ENCODE data around the gene LRRC75A.
A peak's percentile ranks its signal among the peaks of the same experiment; 100 is the strongest.

The LRRC75A gene

DNA sequence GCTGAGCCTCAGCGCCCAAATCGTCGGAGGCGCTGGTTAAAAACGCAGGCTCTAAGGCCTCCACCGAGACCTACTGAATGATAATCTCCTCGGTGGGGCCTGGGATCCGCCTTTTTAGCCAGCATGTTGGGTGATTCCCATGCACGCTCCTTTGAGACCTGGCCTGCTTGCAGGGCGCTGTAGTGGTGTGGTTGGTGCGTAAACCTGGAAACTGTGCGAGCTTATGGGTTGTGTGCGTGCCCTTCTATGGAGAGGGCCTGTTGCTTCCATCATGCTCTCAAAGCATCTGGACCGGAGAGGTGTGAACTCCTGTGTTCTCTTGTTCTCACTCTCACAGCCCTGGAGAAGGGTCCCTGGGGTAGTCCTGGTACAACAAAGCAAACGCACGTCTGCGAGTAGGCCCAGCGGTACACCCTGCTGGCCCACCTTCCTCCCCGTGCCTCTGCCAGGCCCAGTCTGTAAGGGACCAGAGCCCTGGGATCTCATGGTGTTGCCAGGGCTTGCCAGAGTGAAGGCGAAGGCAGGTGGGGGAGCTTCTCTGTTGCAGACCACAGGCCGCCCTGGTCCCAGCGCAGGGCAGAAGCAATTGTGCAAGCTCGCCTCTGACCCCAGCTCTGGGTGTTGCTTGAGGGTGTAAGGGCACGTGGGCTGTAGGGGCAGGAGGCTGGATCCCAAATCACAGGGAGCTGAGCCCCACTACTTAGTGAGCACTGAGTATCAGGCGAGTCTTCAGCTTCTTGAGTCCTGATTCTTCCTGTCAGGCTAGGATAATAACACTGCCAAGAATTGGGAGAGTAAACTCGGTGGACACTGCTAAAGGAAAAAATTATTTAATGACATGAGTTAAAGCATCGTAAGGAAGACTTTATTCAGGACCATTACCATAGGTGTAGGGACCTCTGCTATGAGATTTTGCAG lies 879 bp upstream of the LRRC75A start:
- peak; percentile 8 for DNase-seq

DNA sequence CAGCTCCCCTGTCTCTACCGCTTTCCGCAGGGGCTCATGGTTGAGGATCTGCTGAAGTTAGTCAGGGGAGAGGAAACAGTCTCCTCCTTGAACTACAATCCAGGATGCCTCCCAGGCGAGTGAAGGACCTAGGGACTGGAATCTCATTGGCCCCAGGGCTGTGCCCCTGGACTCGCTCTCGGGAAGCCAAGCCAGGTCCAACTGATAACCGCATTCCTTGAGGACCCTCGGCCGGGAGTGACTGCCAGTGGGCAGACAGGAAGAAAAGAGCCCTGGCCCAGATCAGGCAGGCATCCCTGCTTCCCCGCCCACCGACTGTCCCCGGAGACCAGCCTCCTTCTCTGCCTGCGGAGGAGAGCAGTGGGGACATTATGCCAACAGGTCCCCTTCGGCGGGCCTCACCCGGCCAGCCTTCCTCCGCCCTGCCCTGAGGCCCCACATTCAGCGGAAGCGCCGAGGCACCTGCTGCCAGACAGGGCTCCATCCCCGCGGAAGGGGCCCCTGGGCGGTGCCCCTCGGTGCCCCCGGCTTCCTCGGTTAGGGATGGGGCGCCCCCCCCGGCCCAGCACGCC lies 776 bp downstream of the LRRC75A start:
- DNase-seq, result no peak

DNA sequence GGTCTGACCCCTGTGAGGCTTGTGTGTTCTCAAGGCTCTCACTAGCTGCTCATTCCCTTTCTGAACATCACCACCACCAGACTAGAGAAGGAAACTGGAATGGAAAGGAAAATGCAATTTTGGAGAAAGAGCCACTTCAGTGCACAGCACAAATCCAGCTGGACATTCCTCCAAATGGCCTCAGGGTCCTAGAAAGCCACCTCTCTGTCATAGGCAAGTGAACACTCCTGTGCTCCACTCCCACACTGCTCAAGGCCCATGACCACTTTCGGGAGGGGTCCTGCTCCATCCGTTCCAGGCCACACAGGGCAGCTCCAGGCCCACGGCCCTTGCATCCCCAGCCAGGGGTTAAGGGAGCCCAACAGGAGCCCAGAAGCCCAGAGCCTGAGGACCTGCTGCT lies 2.6 kb downstream of the LRRC75A start:
- DNase-seq, result no peak

DNA sequence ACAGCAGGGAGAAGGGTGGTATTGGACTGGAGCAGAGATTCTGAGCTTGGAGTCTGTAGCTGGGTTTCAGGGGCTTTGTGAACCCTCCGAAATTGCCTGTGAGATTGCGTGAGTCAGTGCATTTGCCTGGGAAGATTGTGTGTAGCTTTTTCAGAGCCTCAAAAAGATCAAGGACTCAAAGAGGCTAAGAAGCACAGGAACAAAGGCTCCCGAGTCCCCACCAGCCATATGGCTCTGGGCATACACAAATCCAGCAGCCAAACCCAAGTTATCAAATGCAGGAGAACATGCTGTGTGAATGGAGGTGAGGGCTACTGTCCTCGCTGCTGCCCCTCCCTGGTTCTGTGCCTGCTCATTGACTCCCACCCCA lies 3.0 kb downstream of the LRRC75A start:
- no peak for DNase-seq

DNA sequence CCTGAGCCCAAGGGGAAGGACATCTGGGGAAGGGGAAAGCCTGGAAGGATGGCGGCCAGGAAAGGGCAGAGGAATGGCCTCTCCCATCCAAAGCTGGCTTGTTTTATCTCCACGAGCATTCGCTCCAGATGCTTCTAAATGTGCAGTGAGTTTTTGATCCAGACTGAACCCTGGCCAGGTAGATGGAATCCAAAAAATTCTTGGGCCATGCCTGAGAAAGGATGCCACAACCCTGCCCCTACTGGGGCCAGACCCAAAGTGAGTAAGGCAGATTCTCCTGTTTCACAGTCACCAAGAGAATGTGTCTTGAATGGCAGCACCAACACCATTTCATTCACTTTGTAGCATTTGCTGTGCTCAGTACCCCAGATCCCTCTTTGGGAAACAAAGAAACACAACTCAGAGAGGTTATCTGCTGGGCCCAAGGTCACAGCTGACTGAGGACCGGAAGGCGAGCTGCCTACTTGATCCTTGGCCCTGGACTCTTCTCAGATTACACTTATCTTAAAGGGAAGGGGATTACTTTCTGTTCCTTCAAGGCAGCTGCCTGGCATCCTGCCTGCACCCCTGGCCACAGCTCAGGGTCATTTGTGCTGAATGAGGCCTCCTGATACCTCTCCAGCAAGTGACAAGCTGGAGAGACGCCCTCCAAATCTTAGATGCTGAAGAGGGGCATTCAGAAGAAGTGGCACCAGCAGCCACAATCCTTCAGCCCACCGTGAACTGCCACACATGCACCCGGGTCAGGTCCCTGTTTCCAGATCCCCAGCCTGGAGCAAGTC lies 3.6 kb downstream of the LRRC75A start:
- peak; percentile 41 for DNase-seq

DNA sequence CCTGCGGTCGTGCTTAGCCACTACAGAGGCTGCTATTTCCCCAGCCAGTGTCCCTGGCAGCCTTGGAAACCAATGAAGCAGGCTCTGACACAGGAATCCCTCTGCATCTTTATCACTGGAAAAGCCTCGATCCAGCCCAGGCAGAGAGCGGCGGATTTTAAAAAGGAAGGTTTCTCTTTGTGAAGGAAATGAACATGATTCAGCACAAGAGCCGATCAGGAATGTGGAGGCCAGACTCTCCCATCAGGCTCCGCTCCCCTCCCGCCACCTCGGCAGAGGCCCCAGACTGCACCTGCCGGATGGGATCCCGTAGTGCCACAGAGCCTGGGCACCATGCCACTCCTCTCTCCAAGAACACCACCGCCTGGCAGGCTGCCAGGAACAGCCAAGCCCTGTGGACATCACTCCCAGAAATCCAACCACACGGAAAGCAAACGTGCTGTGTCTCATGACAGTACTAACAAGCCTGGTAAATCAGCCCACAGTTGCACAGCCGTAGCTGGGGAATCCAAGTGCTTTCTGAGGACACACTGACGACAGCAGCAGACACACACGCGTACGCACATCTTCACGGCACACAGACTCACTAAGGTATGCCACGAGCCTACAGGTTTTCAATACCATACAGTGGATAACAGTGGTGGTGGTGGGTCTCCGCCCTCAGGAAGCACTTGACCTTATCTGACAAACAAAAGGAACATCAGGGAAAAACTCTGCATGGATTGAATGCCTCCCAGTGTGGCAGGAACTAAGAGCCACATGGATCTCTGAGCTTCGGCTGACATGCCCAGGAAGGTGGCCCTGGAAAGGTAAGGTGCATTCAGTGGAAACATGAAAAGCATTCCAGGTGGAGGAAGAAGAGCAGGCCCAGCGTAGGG lies 5.4 kb downstream of the LRRC75A start:
- DNase-seq, result peak; percentile 8

DNA sequence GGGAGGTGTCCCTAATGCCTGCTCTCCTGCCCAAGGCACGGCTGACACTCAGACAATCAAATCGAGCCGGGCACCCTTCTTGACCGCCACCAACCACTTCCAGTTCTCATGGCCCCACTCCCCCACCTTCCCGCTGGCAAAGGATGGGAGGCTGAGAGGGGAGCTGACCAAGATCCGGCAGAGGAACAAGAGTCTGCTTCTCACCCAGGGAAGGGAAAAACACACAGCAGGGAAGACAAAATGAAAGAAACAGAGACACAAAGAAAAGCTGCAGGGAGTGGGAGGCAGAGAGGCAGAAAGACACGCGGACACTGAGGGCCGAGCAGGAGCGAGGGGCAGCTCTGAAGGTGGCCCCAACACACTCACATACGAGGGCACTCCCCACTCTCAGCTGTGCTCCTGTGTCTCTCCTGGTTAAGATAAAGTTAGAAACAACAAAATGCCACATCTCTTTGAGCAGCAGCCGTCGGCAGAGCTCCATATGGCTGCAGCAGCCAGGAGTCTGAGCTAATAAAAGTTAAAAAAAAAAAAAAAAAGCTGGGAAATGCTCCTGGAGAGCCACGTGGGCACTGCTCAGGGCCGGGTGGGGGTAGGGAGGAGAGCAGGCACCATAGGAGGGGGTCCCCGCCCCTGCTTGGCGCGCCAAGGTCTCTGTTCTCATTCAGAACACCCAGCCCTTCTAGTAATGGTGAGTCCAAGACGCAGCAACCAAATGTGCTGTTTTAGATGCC lies 7.4 kb downstream of the LRRC75A start:
- no peak for DNase-seq

DNA sequence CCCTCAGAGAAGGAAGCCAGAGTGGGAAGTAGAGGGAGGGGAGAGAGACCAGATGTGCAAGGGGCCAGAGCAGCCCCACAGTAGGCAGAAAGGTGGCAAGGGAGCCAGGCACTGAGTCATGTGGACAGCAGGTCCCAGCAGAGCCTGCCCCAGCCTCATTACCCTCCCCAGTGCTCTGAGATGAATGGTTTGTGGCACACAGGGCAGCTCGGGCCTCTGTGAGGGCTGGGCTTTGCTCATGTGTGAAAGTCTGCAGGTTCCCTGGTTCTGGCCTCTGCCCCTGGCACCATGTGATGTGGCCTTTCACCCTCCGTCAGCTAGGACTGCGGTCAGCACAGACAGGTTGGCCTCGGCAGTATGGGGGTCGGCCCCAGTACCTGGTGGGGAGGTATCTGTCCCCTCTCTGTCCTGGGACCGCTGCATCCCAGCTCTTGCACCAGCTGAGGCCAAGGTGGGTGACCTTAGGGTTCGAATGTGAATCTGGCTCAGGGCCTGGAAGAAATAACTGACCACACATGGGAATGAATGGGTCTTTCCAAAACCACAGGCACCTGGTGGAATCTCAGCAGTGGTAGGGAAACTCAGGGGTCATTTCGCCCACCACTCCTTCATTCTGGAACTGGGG lies 8.9 kb downstream of the LRRC75A start:
- DNase-seq, result no peak

DNA sequence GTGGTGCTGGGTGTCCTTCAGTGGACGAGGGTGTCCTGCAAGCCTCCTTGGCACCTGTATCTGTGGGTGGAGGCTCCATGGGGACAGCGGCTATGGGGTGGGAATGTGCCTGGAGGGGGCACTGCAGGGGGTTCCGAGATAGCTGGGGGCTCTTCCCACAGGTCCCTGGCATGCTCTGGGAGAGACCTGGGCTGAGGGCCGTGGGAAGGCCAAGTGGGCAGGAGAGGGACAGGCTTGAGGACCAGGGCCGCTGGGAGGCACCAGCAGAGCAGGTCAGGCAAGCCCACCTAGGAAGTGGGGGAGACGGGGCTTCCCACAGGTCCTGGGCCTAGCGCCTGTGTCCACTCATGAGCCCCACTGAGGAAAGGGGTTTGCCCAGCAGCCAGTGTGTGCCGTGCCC lies 9.7 kb downstream of the LRRC75A start:
- no peak for DNase-seq

DNA sequence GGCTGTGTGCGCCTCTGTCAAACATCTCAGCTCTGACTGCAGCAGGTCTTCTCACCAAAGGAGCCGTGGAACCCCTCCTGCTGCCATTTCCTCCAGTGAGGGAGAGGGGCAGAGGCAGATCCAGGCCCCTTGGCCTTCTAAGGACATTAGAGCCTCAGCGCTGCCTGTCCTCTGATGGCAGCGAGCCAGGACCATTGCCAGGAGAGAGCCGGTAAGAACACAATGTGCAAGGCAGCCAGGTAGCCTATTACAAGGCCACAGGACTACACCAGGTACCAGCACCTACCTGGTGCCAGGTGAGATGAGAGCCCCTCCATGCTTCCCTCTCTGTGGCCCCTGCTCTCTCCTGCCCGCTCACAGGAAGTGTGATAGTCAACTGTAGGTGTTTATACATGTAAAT lies 11.0 kb downstream of the LRRC75A start:
- DNase-seq, result no peak

DNA sequence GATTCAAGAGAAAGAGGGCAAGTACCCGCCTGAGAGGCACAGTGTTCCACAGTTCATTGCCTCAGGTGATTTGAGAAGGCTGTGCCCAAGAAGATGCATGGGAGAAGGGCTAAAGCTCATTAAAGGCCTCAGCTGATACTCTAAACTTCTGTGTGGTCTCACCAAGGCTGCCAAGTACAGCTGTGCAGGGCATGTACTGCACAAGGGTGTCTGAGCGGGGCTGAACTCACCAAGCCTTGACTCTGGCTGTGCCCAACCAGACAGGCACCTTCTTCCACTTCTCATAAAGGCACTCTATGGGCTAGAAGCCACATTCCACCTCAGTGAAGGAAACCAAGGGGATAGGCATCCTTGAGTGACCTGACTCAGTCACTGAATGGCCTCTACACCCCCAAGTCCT lies 12.7 kb downstream of the LRRC75A start:
- no peak for DNase-seq

DNA sequence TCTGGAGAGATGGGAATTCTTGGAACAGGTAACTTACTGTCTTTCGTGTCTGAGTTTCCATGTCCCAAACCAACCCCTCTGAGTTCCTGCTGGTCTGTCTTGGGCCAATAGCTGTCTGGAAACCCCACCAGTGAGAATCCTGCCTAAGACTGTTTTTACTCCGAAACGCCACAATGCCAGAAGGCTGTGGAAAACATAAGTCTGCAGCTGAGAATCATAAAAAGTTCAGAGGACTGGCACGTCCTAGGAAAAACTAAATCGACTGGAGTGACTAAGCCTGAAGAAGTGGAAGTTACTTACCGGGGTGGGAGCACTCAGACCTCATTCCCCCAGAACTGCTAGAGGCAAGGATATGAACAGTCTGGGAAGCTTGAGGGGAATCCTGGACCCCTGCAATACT lies 13.3 kb downstream of the LRRC75A start:
- DNase-seq, result no peak

DNA sequence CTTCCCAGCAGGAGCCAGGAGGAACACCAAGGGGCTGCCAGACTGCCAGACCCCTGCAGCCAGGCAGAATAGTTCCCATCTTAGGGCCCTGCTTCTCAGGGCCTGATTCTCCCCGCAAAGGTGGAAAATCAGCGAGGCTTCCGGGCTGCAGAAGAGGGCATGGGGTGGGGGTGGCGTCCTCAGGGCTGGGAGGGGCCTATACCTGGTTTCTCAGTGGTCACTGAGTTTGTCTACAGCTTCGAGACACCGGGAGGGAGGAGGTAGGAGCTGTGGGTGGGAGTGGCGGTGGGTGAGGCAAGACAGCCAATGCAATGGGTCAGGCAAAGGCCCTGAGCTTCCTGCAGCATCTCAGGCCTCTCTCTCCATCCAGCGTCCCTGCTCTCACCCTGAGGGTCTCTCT lies 14.3 kb downstream of the LRRC75A start:
- no peak for DNase-seq

DNA sequence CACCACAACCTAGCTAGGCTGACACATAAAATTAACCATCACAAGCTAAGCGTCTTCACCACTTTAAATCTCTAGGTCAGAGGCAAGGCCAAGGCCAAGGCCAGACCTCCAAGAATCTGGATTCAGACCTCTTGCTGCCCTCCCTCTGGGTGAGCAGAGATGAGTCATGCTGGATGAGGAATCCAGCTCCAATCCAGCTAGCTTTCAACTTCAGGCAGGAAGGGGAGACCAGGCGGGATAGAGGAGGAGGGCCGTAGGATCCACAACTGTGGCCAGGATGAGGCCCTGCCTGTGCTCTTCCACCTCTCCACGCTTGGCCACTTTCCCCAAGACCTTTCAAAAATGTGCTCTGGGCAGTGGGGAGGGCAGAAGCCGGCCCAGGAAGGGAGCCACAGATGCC lies 14.7 kb downstream of the LRRC75A start:
- DNase-seq, result no peak

DNA sequence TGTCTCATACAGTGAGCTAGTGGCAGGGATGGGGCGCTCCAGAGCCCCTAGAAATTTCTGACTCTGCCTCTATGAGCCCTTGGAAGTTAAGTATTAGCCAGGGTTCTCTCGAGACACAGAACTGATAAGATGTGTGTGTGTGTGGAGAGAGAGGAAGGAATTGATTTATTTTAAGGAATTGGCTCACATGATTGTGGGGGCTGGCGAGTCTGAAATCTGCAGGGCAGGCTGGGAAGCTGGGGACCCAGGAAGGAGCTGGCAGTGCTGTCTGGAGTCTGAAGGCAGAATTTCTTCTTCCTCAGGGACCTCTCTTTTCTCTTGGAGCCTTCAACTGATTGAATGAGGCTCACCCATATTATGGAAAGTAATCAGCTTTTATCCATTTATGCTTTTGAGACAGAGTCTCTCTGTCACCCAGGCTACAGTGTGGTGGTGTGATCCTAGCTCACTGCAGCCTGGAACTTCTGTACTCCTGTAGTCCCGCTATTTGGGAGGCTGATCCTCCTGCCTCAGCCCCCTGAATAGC lies 16.8 kb downstream of the LRRC75A start:
- no peak for DNase-seq

DNA sequence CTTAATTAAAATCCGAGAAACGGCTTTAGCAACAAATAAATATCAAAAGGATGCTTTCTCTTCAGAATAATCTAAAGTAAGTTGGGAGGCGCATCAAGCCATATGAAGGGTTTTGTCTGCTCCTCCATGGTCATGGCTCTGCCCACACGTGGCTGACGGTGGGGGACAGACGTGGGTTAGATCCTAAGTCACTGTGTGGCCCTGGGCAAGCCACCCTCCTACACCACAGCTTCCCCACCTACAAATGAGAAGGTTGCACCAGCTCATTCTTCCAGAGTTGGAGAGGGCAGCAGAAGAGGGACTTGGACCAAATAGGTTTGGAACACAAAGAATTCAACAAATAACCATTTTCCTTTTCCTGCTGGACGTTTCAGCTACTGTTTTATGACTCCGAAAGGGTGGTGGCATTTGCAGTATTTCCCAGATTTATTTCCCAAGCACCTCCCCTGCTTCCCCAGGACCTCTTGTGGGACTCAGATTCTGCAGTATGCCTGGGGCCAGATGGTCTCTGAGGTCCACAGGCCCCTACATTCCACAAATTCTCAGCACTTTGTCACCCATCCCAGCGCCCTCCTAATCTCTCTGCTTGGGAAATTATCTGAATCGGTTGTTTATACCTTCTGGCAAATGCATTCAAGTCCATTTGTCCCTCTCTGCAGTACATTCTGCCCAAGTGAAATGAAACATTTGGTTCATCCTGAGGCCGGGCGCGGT lies 17.8 kb downstream of the LRRC75A start:
- DNase-seq, result no peak

DNA sequence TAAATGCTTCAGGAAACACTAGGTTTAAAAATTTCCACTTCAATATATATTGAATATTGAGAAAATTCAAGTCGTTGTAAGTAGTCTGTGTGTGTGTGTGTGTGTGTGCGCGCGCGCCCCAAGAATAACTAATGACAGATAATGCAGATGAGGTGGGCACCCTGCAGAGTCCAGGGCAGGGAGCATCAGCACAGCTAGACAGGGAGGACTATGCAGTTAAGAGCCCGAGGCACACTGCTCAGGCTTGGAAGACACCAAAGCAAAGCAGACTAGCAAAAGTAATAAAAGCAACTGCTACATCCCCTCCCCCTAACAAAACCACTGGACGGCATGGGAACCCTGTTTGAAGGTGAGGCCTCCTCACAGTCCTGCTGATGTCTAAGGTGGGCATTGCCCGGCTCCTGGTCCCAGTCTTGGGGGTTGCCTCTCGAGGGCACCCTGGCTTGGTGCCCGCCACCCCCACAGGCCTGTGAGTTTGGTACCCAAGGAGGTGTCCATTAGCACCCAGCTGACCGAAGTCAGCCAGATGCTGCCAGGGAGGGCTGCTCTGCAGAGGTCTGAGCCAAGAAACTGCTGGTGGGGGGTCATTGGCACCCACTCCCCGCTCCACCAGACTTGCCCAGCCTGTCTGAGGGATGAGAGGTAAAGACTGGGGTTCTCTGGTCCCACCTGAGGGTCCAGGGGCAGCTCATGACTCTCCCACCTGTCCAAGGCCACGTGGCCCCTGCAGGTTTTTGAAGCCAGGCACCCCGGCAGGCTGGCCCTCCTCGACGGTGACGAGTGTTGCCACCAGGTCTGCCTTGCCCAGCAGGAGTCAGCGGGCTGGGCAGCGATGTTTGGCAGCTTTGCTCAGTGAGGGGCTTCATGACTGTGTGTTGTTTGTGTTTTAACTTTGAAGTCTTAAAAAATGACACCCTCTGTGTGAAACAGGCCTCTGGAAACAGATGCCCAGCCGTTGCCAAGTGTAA lies 18.7 kb downstream of the LRRC75A start:
- DNase-seq, result no peak

DNA sequence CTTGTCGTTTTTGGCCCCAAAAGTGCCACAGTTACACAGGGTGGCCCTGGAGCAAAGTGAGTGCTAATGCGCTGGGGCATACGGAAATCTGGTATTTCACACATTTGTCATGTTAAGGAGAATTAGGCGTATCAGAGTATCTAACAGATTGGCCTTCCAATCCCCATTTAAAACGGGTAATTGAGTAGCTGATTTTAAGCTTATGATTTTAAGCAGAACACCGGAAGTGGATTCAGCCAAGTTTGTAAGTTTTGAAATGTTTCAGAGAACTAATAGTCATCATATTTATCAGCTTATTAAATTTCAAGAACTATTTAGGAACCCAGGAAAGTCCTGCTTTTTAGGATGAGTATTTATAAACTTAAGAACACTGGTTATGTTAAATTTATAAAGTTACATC lies 19.5 kb downstream of the LRRC75A start:
- no peak for DNase-seq

DNA sequence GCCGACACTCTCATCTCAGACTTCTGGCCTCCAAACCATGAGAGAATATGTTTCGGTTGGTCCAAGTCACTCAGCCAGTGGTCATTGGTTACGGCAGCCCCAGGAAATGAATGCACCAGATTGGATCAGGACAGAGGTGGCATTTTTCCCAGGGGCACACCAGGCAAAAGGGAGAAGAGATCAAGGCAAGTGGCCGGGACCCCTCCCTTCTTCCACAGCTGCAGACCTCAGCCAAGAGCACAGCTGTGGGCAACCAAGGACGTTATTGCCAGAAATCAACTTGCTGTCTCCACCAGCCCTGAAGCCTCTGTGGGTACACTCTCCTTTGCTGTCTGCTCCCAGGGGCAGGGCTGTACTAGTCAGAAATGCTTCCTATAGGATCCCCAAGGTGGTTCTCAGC lies 20.7 kb downstream of the LRRC75A start:
- DNase-seq, result no peak

DNA sequence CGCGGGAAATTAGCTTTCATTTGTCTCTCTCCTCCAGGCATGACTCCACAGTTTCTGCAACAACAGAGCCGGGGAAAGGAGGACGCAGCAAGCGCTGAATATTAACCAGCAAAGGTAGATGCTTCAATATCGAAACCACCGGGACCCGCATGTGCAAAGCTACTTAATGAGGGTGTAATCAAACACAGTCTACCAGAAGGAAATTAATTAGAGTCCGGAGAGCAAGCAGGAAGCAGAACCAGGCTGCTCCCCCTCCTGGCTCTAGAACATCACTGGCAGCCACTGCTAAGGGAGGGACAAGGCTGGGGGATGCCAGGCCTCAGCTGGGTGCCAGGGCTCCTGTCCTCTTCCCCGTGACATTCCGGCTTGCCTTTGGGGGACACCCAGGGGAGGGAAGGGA lies 21.7 kb downstream of the LRRC75A start:
- DNase-seq, result no peak

Data from hematopoietic multipotent progenitor cell treated with erythropoietin and hydrocortisone succinate and interleukin-3 and kit ligand, for 8 days (in vitro differentiated cells).